Mesothelial cell of epicardium (in vitro differentiated cells): ENCODE results near the gene NUDT16L1. TPM values are rescaled to one million over a fixed set of nuclear protein-coding genes. Genes with fewer than 3 reads are reported as not detected.
"Not testable (repeated sequence)": the region's sequence is repeated elsewhere in the genome, so short reads cannot be mapped to it uniquely, and the experiment has no call there.

ENCODE experiments used
- DNase-seq, 2 experiments: peaks; one replicate each; pipeline ENCODE4 v3.0.0; 2021; ENCODE audit warnings: low spot score in 2 of 2; ENCODE audit not compliant: unreplicated experiment in 2 of 2
- H3K27ac Mint-ChIP-seq: 2 replicates; pipeline ENCODE4 v1.8.0; 2021; ENCODE audit warnings: mixed read lengths
- H3K27me3 Mint-ChIP-seq: 2 replicates; pipeline ENCODE4 v1.8.0; 2021; ENCODE audit warnings: low read depth, mixed read lengths
- H3K36me3 Mint-ChIP-seq: 2 replicates; pipeline ENCODE4 v1.8.0; 2021; ENCODE audit warnings: mixed read lengths
- H3K4me1 Mint-ChIP-seq: 2 replicates; pipeline ENCODE4 v1.8.0; 2021; ENCODE audit warnings: mixed read lengths
- H3K4me3 Mint-ChIP-seq: 2 replicates; pipeline ENCODE4 v1.8.0; 2021; ENCODE audit warnings: mild to moderate bottlenecking, moderate library complexity, mixed read lengths
- H3K9me3 Mint-ChIP-seq: 2 replicates; pipeline ENCODE4 v1.8.0; 2021; ENCODE audit warnings: mixed read lengths
- CTCF ChIP-seq: fragments of 200-600 bp; sonication (generic); IDR thresholded peaks from one replicate; pipeline ENCODE4 v1.5.0; 2021; ENCODE audit warnings: antibody characterized with exemption; ENCODE audit not compliant: unreplicated experiment
- total RNA-seq: library from RNA; stranded (reverse); gene quantifications from 3 replicates; pipeline ENCODE4 v1.2.1, GENCODE V29; 2021

The NUDT16L1 gene
- total RNA-seq, 1 donor from 2014 or later, result 33.0 TPM

GRCh38 chr16:4650443-4651074, 42.8 kb upstream of the NUDT16L1 start:
- peak; percentile 71 for TF ChIP-seq CTCF
- H3K4me1 Mint-ChIP-seq, H3K27ac Mint-ChIP-seq, H3K9me3 Mint-ChIP-seq, H3K4me3 Mint-ChIP-seq, H3K27me3 Mint-ChIP-seq: not testable (repeated sequence)
- peak in 1 of 2 experiments; percentile 58 for DNase-seq
- peaks cover 36% of the 10 kb centered on the region for H3K36me3 Mint-ChIP-seq

GRCh38 chr16:4651827-4652226, 41.5 kb upstream of the NUDT16L1 start:
- Mint-ChIP-seq H3K4me1 (no peaks in the 10 kb centered on the region), H3K36me3 (peaks cover 37% of the 10 kb centered on the region), H3K27ac (no peak overlapping the region), H3K4me3 (no peak overlapping the region), H3K9me3 (peaks cover 3% of the 10 kb centered on the region), H3K27me3 (no peaks in the 10 kb centered on the region)
- no peak for TF ChIP-seq CTCF
- DNase-seq, result no peak

GRCh38 chr16:4652561-4652960, 40.8 kb upstream of the NUDT16L1 start:
- no peak for TF ChIP-seq CTCF

GRCh38 chr16:4654011-4654963, 39.1 kb upstream of the NUDT16L1 start:
- Mint-ChIP-seq H3K27me3 (no peaks in the 10 kb centered on the region), H3K9me3 (no peaks in the 10 kb centered on the region), H3K27ac (no peak overlapping the region), H3K36me3 (peaks cover 27% of the 10 kb centered on the region), H3K4me1 (no peaks in the 10 kb centered on the region), H3K4me3 (no peak overlapping the region)
- no peak for DNase-seq
- no peak for TF ChIP-seq CTCF

More at GRCh38 chr16:4652561-4652960, 40.8 kb upstream of the NUDT16L1 start:
- H3K9me3 Mint-ChIP-seq, result peaks cover 3% of the 10 kb centered on the region
- H3K4me3 Mint-ChIP-seq, result no peak overlapping the region
- peaks cover 34% of the 10 kb centered on the region for H3K36me3 Mint-ChIP-seq
- H3K4me1 Mint-ChIP-seq, result no peaks in the 10 kb centered on the region
- H3K27ac Mint-ChIP-seq, result no peak overlapping the region
- DNase-seq, result no peak
- H3K27me3 Mint-ChIP-seq, result no peaks in the 10 kb centered on the region

GRCh38 chr16:4654964-4655590, 38.3 kb upstream of the NUDT16L1 start:
- Mint-ChIP-seq H3K27me3 (no peaks in the 10 kb centered on the region), H3K4me1 (no peaks in the 10 kb centered on the region), H3K4me3 (no peak overlapping the region), H3K36me3 (peaks cover 23% of the 10 kb centered on the region), H3K9me3 (no peaks in the 10 kb centered on the region), H3K27ac (no peak overlapping the region)
- no peak for DNase-seq
- TF ChIP-seq CTCF, result no peak
